ENCODE measurements around the gene HIBADH.

GRCh38 chr7:27670177-27670576 is 7.5 kb upstream of the HIBADH start:
- TF ChIP-seq CTCF (conservative IDR thresholded peaks at IDR 0.05; ENCODE audit: low read length) (no peak), EZH2phosphoT487 (IDR thresholded peaks at IDR 0.05; ENCODE audit: borderline replicate concordance) (no peak)

Measured in Loucy (cell line).